GM18502 (cell line): Measurements from ENCODE around the gene OSBPL3.

Experiments
- ATAC-seq: cut with Tn5 transposase; IDR thresholded peaks from one replicate; pipeline ENCODE4 v1.9.1; 2021; ENCODE audit warnings: mild to moderate bottlenecking; ENCODE audit not compliant: unreplicated experiment, poor library complexity

The OSBPL3 gene

DNA sequence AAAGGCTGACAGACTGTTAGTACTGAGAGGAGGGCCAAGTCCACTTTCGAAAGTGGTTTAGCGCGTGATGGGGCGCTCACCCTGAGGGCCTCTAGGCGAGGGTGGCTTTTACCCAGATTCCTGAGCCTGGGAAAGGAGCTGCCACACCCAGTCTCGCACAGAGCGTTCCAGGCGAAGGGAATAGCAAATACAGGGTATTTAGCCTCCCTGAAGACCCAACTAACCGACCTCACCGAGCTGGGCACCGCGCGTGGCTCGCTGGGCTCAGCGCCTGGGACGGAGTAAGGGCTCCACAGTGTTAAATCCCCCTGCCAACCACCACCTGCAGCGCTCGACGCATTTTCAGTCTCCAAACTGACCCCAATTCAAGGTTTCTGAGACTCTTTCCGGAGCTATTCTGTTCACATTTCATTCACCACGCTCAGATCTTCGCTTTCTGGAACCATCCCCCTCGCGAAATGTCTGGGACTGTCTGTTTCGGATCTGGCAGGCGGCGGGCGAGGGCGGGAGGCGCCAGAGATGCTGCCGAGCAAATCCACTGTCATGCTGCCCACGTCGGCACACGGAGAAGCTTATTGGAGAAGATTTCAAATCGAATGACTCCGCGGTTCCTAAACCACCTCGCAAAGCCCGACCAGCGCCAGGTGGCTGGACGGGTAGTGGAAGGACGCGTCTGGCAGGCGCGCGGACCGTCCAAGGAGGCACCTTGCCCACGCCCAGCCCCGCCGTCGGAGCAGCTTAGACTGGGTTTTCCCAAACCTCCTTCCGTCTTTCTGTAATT lies 1.4 kb upstream of the OSBPL3 start:
- no peak for ATAC-seq

DNA sequence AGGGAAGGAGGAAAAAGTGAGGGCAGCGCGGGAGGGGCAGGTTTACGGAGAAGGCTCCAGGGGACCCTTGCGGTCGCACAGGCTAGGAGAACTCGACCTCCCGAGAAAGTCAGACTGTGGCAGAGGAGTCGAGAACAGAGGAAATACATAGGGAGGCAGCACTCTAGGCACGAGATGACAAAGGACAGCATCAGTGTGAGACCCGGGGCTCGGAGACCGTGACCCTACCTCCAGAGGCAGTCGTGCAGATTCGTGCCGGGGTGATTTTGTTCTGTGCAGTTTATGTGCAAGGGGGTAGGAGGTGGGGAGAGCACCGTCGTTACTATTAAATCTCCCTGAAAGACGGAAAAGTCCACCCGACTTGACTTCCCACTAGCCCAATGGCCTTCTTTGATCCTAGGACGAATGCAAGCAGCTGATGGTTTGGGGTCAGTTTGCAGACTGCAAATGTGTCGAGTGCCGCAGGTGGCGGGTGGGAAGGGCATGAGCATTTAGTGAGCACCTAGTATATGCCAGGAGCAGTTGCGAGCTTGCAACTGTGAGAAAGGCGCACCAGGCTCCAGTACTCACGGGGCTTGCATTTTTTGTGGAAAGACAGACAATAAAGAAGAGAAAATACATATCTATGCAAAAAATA lies 674 bp upstream of the OSBPL3 start:
- peak; percentile 13 for ATAC-seq

DNA sequence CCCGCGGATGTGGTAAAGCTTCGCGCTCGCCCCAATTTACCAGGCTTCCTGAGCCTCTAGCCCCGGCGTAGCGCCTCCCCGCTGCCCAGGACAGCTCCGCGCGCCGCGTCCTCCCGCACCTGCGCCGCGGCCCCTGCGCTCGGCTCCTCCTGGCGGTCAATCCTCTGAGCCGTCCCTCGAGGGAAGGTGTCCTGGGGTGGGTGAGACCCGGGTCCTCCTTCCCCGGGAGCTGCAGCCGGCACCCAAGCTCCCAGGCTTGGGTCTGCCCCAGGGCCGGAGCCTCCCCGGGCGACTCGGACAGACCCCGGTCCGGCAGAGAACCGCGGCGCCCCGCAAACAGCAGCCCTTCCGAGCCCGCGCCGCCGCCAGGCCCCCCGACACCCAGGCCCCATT lies 512 bp downstream of the OSBPL3 start:
- ATAC-seq = peak; percentile 50

DNA sequence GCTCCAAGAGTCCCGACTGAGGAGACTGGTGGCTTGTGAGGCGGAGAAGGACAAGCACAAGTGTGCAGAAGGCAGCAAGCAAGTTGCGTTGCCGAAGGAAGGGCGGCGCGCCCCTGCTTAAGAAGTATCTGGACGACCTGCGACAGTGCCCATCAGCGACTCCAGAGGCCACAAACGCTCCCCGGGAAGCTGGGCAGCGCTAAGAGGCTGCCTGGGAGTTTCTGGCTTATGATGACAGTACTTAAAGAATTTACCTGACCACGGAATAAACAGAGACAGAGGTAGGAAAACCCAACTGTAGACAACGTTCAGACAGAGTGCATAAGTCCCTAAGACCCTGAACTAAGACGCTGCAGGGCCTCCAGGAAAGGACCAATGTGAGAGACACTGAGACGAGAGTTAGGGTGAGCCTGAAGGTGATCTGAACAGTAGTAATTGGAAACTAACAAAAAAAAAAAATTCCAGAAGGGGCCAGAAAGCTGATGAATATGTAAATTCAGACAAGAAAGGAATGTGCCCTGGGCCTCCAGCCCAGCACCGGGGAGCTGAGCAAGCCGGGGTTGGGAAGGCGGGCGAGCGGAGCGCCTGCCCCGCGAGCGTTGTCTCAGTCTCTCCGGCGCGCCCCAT lies 1.0 kb downstream of the OSBPL3 start:
- peak; percentile 0 for ATAC-seq

DNA sequence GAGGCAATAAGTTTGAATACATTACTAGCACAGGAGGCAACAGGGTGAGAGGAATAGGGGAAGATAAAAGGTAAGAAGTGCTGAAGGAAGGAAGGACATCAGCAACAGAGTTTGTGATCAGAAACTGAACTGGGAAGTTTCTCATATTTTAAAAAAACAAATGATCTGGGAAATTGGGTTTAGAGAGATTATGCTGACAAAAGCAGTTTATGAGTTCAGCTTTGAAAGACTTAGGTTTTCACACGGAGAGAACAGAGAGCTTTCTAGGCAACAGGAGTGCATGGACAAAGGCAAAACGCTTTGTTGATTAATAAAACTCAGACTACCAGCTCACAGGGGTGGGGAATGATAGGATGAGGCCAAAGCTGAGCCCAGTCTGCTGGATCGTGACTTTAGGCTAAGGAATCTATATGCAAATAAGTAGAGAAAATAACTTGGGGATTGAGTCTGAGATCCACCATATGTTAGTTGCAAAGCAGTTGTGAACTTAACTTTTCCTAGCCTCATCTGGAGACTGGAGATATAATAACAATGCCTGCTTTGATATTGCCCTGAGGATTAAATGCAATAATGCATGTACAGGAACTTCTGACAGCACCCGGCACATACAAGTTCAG lies 4.2 kb downstream of the OSBPL3 start:
- no peak for ATAC-seq

DNA sequence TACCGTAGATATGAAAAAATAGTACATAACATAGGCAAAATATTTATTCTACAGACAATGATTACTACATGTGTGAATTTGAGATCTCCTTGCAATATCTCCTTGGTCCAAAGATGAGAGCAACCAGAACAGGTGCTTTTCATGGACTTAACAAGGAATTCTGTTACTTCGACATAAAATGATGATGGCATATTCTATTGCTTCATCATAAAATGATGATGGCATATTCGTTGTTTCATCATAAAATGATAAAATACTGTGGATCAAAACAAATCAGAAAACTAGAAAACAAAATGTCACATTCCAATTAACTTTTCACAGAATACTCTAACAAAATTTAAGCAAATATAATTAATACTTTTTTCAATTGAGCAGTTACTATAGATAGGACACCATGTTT lies 4.8 kb downstream of the OSBPL3 start:
- ATAC-seq = no peak

DNA sequence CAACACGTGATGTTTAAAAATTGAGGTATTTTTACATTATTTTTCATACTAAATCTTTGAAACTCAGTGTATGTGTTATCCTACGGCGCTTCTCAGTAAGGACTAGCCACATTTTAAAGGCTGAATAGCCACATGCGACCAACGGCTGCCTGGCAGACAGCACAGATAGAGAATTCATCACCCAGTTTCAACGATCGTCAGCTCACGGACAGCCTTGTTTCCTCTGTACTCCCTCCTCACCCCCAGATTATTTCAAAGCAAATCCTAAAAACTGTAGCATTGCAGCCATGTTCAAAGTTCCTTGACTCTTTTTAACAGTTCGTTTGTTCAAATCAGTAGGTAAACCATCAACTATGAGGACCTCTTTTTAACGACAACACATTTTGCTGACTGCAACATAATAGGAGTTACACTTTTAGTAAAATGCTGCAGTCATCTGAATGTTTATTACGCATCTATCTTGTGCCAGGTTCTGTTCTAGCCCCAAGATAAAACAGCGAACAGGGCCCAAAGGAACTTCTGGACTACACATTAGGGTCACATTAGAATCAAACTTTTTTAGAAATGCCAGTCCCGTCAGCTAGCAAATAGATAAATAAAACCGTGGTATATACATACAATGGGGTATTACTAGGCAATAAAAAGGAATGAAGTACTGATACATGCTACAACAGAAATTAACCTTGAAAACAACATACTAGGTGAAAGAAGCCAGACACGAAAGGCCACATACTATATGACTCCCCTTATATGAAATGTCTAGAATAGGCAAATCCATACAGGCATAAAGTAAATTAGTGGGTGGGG lies 5.7 kb downstream of the OSBPL3 start:
- ATAC-seq = no peak

DNA sequence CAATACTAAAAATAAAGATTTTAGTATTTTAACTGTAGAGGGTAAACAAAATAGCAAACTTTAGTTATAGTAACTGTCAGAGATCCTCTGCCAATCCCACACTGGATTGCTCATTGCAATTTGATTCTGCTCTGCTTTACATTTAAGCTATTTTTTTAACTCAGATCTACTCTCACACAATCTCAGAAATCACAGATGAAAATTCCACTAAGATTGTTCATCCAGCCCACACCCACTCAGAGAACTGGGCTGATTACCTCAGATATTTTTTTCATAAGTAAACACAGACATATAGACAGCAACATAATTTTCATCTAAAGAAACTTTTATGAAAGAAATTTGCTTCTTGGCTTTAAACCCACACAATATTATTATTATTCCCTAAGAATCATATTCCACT lies 7.0 kb downstream of the OSBPL3 start:
- no peak for ATAC-seq

DNA sequence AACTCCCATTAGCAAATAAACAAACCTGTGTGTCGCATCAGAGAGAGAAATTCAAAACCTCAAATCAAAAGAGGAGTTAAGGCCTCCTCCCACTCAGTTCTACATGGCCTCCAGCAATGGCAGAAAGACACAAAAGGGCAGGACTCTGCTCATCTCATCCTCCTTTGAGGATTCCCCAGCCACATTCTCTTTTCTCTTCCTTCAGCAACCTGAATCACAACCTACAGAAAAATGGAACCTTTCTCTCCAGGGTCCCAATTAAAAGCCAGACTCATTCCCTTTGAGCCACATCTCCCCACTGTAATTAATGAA lies 7.9 kb downstream of the OSBPL3 start:
- no peak for ATAC-seq

DNA sequence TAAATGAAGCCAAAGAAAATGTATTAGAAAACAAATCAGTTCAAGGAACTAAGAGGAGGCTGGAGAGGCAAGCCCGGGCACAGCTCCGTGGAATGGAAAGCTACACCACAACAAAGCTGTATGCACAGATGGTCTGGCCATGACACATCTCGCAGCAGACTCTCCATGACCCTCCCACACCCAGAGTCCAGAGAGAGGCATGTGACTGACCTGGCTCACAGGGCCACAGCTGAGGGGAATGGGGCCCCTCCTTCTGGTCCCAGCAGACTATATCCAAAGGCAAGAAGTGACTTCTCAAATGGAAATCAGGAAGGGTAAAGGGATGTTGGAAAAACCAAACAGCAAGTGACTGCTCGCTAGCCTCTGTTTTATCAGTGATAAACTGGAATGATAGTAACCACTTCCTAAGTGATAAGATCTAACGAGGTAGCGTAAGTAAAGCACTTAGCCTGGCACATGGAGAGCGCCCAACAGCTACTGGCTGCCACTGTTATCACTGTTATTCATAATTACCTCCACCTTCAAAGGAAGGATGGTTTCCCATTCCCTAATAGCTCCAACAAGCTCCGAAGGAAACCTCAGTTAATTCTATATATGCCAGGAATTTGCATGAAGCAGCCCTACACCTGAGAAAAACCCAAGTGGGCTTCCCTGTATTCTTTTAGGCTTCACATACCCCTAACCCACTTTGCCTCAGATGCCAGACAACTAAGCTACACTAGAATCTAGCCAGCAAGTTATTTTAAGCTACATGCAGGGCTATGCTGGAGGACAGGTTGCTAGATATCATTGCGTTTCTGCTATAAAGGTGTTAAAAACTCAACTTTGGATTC lies 8.4 kb downstream of the OSBPL3 start:
- no peak for ATAC-seq

DNA sequence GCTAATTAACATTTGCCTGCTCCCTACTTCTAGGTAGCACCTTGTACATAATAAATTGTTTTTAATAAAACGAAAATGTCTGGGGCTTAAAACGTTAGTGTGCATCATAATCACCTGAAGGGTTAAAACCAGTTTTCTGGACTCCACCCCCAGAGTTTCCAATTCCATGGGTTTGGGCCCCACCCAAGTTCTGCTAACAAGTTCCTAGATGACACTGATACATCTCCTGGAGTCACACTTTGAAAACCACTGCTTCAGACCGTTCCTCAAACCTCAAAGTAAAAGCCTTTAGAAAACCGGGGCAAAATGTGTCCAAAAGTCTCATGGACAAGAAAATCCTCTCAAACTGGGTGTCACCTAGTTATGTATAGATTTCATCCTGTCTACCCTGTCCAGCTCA lies 9.3 kb downstream of the OSBPL3 start:
- no peak for ATAC-seq

DNA sequence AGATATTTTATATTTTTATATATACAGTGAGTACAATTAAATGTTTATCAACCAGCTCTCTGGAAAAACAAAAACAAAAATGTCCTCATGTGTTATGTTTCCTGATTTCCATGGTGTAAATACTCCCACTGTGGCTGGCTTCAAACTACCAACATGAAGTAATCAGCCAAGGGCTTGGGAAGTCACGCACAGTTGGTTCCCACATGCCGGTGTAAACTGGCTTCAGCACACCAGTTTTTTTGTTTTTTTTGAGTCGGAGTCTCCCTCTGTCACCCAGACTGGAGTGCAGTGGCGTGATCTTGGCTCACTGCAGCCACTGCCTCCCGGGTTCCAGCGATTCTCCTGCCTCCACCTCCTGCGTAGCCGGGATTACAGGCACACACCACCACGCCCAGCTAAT lies 11.8 kb downstream of the OSBPL3 start:
- no peak for ATAC-seq

DNA sequence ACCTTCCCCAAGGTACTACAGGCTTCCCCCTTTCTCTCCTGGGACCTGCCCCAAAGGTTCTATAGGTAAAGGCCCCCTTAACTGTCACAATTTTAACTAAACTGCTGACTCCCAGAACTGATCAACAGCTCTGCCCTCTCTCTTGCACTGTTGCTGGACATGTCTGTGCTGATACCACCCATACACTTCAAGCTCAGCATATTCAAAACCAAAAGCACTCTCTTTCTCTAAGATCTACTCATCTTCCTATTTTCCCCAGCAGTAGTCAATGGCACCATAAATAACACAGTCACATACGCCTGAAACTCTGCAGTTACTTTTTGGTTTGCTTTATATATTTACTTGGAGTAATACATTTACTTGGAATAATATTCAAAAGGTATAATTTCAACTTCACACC lies 12.3 kb downstream of the OSBPL3 start:
- no peak for ATAC-seq

DNA sequence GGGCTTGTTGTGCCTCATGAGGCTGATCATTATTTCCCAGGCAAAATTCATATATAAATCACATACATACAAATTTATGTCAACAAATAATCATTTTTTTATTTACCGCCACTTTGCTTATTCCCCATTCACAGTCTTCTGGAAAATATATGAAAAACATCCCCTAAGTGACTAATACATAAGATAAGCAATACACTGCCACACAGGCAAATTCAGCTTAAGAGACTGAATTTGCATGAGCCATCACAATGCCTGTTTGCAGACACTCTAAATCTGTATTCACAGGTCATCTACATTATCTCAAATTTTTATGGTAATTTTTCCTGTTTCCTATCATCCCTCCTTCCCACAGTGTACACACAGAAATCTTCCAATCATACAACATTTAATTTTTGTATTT lies 13.2 kb downstream of the OSBPL3 start:
- ATAC-seq = no peak

DNA sequence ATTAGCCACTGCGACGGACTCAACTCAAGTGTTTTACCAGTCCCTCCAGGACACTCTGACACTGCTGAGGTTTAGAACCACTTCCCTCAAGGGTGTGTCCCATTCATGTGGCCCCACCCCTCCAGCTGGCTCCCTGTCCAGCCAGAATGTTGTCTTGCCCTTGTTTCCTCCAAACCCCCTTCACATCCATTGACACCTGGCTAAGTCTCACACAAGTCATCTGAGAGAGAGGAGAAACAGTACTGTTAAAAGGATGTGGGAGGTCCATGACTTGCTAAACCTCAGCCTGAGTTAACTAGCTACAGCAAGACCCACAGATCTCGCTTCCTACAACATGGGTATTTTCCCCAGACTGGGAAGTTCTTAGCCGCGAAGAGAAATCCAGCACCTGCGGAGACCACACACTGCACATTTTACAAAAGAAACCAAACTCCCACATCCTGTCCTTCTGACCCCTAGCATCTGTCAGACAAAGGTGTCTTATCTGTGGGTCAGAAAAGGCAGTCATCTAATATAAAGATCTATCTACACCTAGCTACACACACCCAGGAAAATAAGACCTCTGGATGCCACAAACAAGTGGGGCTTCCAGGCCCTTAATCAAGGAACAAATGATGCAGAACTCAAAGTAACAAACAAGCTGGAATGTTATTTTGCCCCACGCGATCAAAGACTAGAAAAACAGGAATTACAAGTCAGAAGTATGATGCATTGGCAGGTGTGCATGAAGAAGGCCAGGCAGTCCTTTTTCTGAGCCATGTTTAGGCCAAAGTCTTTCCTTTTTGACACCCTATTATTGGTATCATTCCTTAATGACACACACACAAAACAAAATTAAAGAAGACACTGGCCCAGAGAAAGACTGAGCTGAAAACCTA lies 13.9 kb downstream of the OSBPL3 start:
- ATAC-seq = peak; percentile 85

DNA sequence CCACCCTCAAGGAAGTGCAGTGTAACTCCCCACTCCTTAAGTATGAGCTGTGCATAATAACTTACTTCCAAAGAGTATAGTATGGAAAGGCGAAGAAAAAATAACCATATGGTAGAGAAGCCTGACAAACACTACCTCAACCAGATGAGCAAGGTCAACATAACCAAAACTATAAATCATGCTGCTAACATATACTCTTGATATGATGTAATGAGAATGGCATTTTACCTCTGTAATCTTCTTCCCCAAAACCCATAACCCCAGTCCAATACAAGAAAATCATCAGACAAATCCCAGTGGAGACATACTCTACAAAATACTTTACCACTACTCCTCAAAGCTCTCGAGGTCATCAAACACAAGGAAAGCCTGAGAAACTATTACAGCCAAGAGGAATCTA lies 15.8 kb downstream of the OSBPL3 start:
- no peak for ATAC-seq

DNA sequence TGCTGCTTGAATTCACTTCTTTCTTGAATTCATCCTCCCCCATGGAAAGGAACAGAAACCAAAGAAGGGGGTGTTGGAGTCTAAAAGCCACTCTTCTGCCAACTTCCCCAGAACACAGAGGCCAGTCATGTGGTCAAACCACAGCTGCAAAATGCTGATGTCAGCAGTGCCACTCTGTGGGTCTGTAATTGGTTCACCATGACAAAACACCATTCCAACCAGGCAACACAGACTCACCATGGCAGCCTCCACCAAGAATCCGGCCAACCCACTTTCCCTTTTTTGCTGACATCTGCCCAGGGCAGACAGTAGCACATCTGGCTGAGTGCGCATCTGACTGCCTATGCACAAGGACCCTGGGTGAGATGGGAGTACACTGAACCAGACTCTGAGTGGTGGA lies 16.8 kb downstream of the OSBPL3 start:
- peak; percentile 37 for ATAC-seq

DNA sequence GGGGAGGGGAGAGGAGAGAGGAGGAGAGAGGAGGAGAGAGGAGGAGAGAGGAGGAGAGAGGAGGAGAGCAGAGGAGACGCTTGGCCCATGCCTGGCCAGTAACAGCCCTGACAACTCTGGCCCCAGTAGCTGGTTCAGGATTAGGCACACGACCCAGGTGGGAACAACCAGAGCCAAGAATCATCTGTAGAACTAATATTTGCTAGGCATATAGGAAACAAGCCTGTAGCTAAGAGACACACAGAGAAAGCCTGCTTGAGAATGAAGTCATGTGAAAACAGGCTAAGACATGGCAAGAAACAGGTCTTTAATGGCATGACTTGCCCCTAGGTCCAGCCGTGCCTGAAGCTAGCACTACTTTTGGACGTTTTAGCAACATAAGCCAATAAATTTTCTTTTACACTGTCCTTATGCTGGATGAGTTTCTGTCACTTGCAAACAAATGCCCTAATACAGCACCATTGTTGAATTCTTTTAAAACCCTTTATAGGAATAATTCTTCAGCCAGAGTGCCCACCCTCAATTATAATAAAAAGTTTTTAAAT lies 17.5 kb downstream of the OSBPL3 start:
- no peak for ATAC-seq
